HEK293 (cell line): ENCODE measurements around the gene GAL.

ENCODE experiments used
- CTCF ChIP-seq: fragments of 450-650 bp; formaldehyde crosslinking; IDR thresholded peaks from 2 replicates; pipeline ENCODE4 v1.5.1; 2016; ENCODE audit warnings: missing biosample characterization, missing genetic modification characterization
- ELK4 ChIP-seq: IDR thresholded peaks from 2 replicates; pipeline ENCODE4 v1.6.1; 2011; ENCODE audit warnings: mild to moderate bottlenecking, low read depth, low read length, borderline replicate concordance
- REST ChIP-seq: fragments of 450-650 bp; formaldehyde crosslinking; IDR thresholded peaks from 2 replicates; pipeline ENCODE4 v1.5.1; 2016; ENCODE audit warnings: missing biosample characterization, missing genetic modification characterization
- ZNF169 ChIP-seq: fragments of 450-650 bp; formaldehyde crosslinking; IDR thresholded peaks from 2 replicates; pipeline ENCODE4 v1.5.1; 2016; ENCODE audit warnings: missing biosample characterization, missing genetic modification characterization
- ZNF175 ChIP-seq: fragments of 450-650 bp; formaldehyde crosslinking; IDR thresholded peaks from 2 replicates; pipeline ENCODE4 v1.5.1; 2016; ENCODE audit warnings: missing biosample characterization, missing genetic modification characterization
- ZNF777 ChIP-seq: fragments of 450-650 bp; formaldehyde crosslinking; IDR thresholded peaks from 2 replicates; pipeline ENCODE4 v1.5.1; 2017; ENCODE audit warnings: missing biosample characterization, missing genetic modification characterization, borderline replicate concordance

- TF ChIP-seq REST (tag by site-specific recombination) (no peak), ZNF175 (tag by site-specific recombination) (no peak), CTCF (no peak), ZNF169 (tag by site-specific recombination) (no peak), ELK4 (no peak), ZNF777 (tag by site-specific recombination) (no peak)
These were observed 42.5 kb upstream of the GAL start for GRCh38 chr11:68641880-68642279.
